GM12874 (cell line): ENCODE measurements around the gene EPHB6.

Experiments used
- CTCF ChIP-seq: IDR thresholded peaks from 2 replicates; pipeline ENCODE4 v1.5.1; 2011; ENCODE audit warnings: low read depth, mild to moderate bottlenecking, control low read depth, low read length, moderate library complexity; ENCODE audit not compliant: insufficient read depth

EPHB6 gene

GRCh38 chr7:142876236-142876960 lies 21.5 kb downstream of the EPHB6 start:
- no peak for TF ChIP-seq CTCF

GRCh38 chr7:142876991-142877910 lies 22.4 kb downstream of the EPHB6 start:
- no peak for TF ChIP-seq CTCF

GRCh38 chr7:142878315-142878714 lies 23.4 kb downstream of the EPHB6 start:
- TF ChIP-seq CTCF: no peak

- no peak for TF ChIP-seq CTCF
Measured at GRCh38 chr7:142879060-142879459, 24.2 kb downstream of the EPHB6 start.

GRCh38 chr7:142880876-142881505 lies 26.1 kb downstream of the EPHB6 start:
- TF ChIP-seq CTCF: peak; percentile 94

- no peak for TF ChIP-seq CTCF
Measured at GRCh38 chr7:142881586-142882337, 26.9 kb downstream of the EPHB6 start.
